HEK293 (cell line): ENCODE data around the gene S100A10.

Experiments used
- HOXD13 ChIP-seq: sonication (generic); formaldehyde crosslinking; IDR thresholded peaks from 2 replicates; pipeline ENCODE4 v1.8.0; 2022; ENCODE audit warnings: missing genetic modification reagents, borderline replicate concordance
- IKZF3 ChIP-seq: fragments of 450-650 bp; IDR thresholded peaks from 2 replicates; pipeline ENCODE4 v1.5.0; 2018; ENCODE audit warnings: missing biosample characterization, mild to moderate bottlenecking, missing genetic modification characterization, moderate library complexity
- PRDM1 ChIP-seq: fragments of 450-650 bp; formaldehyde crosslinking; IDR thresholded peaks from 2 replicates; pipeline ENCODE4; 2016; ENCODE audit warnings: missing biosample characterization, missing genetic modification characterization
- SALL2 ChIP-seq: fragments of 450-650 bp; formaldehyde crosslinking; IDR thresholded peaks from 2 replicates; pipeline ENCODE4 v1.5.0; 2017; ENCODE audit warnings: missing biosample characterization, mild to moderate bottlenecking, missing genetic modification characterization, borderline replicate concordance
- SETDB1 ChIP-seq: IDR thresholded peaks from one replicate; pipeline ENCODE4 v1.6.1; 2017; ENCODE audit warnings: mild to moderate bottlenecking, low read length, moderate library complexity, mixed read lengths; ENCODE audit not compliant: insufficient read length
- TRIM28 ChIP-seq: IDR thresholded peaks from 2 replicates; pipeline ENCODE4 v1.6.1; 2011; ENCODE audit warnings: low read length, control low read depth, borderline replicate concordance
- YY1 ChIP-seq: fragments of 450-650 bp; formaldehyde crosslinking; IDR thresholded peaks from 2 replicates; pipeline ENCODE4 v1.5.1; 2018; ENCODE audit warnings: missing biosample characterization, missing genetic modification characterization
- ZBTB17 ChIP-seq: fragments of 450-650 bp; formaldehyde crosslinking; IDR thresholded peaks from 2 replicates; pipeline ENCODE4 v1.5.1; 2016; ENCODE audit warnings: missing biosample characterization, missing genetic modification characterization
- ZIC2 ChIP-seq: fragments of 450-650 bp; formaldehyde crosslinking; IDR thresholded peaks from 2 replicates; pipeline ENCODE4 v1.5.1; 2016; ENCODE audit warnings: missing biosample characterization, missing genetic modification characterization
- ZNF112 ChIP-seq: fragments of 450-650 bp; formaldehyde crosslinking; IDR thresholded peaks from 2 replicates; pipeline ENCODE4 v1.5.0; 2017; ENCODE audit warnings: missing biosample characterization, missing genetic modification characterization
- ZNF354C ChIP-seq: fragments of 450-650 bp; formaldehyde crosslinking; IDR thresholded peaks from 2 replicates; pipeline ENCODE4 v1.5.1; 2016; ENCODE audit warnings: missing biosample characterization, missing genetic modification characterization, low read depth, borderline replicate concordance
- ZNF37A ChIP-seq: fragments of 450-650 bp; IDR thresholded peaks from 2 replicates; pipeline ENCODE4 v1.5.1; 2018; ENCODE audit warnings: missing biosample characterization, missing genetic modification characterization
- ZNF529 ChIP-seq: fragments of 450-650 bp; formaldehyde crosslinking; IDR thresholded peaks from 2 replicates; pipeline ENCODE4 v1.5.1; 2017; ENCODE audit warnings: missing genetic modification characterization, missing biosample characterization; ENCODE audit not compliant: insufficient replicate concordance
- ZNF548 ChIP-seq: fragments of 450-650 bp; formaldehyde crosslinking; IDR thresholded peaks from 2 replicates; pipeline ENCODE4 v1.5.1; 2016; ENCODE audit warnings: missing biosample characterization, missing genetic modification characterization
- ZNF549 ChIP-seq: fragments of 450-650 bp; IDR thresholded peaks from 2 replicates; pipeline ENCODE4 v1.5.1; 2018; ENCODE audit warnings: missing biosample characterization, missing genetic modification characterization, mild to moderate bottlenecking, inconsistent platforms, moderate library complexity
- ZNF621 ChIP-seq: fragments of 450-650 bp; formaldehyde crosslinking; IDR thresholded peaks from 2 replicates; pipeline ENCODE4 v1.5.1; 2017; ENCODE audit warnings: missing biosample characterization, missing genetic modification characterization
- ZNF626 ChIP-seq: fragments of 450-650 bp; sonication (Bioruptor Pico); formaldehyde crosslinking; IDR thresholded peaks from 2 replicates; pipeline ENCODE4 v1.5.1; 2018; ENCODE audit warnings: missing biosample characterization, missing genetic modification characterization, inconsistent platforms
- ZNF629 ChIP-seq: fragments of 450-650 bp; formaldehyde crosslinking; IDR thresholded peaks from 2 replicates; pipeline ENCODE4 v1.5.1; 2017; ENCODE audit warnings: missing biosample characterization, missing genetic modification characterization
- ZNF654 ChIP-seq: fragments of 450-650 bp; formaldehyde crosslinking; IDR thresholded peaks from 2 replicates; pipeline ENCODE4 v1.5.1; 2016; ENCODE audit warnings: low read depth, missing biosample characterization, missing genetic modification characterization
- ZNF670 ChIP-seq: fragments of 450-650 bp; formaldehyde crosslinking; IDR thresholded peaks from 2 replicates; pipeline ENCODE4 v1.5.1; 2016; ENCODE audit warnings: missing biosample characterization, missing genetic modification characterization, low read depth
- ZNF792 ChIP-seq: fragments of 450-650 bp; formaldehyde crosslinking; IDR thresholded peaks from 2 replicates; pipeline ENCODE4 v1.5.1; 2016; ENCODE audit warnings: missing biosample characterization, missing genetic modification characterization
- ZXDB ChIP-seq: fragments of 450-650 bp; formaldehyde crosslinking; IDR thresholded peaks from 2 replicates; pipeline ENCODE4 v1.5.1; 2016; ENCODE audit warnings: missing biosample characterization, missing genetic modification characterization
- TF ChIP-seq, protein P1 (sequence below): fragments of 450-650 bp; formaldehyde crosslinking; IDR thresholded peaks from 2 replicates; pipeline ENCODE4 v1.5.1; 2016; ENCODE audit warnings: missing biosample characterization, missing genetic modification characterization, low read depth
- TF ChIP-seq, protein P2 (sequence below): fragments of 450-650 bp; IDR thresholded peaks from 2 replicates; pipeline ENCODE4 v1.5.1; 2018; ENCODE audit warnings: missing biosample characterization, missing genetic modification characterization
- TF ChIP-seq, protein P3 (sequence below): fragments of 450-650 bp; formaldehyde crosslinking; IDR thresholded peaks from 2 replicates; pipeline ENCODE4 v1.5.1; 2016; ENCODE audit warnings: missing biosample characterization, missing genetic modification characterization
- TF ChIP-seq, protein P4 (sequence below): fragments of 450-650 bp; formaldehyde crosslinking; IDR thresholded peaks from 2 replicates; pipeline ENCODE4 v1.5.0; 2017; ENCODE audit warnings: missing biosample characterization, missing genetic modification characterization, borderline replicate concordance
- TF ChIP-seq, protein P5 (sequence below): fragments of 450-650 bp; formaldehyde crosslinking; IDR thresholded peaks from 2 replicates; pipeline ENCODE4 v1.5.1; 2016; ENCODE audit warnings: missing biosample characterization, missing genetic modification characterization

The S100A10 gene

DNA sequence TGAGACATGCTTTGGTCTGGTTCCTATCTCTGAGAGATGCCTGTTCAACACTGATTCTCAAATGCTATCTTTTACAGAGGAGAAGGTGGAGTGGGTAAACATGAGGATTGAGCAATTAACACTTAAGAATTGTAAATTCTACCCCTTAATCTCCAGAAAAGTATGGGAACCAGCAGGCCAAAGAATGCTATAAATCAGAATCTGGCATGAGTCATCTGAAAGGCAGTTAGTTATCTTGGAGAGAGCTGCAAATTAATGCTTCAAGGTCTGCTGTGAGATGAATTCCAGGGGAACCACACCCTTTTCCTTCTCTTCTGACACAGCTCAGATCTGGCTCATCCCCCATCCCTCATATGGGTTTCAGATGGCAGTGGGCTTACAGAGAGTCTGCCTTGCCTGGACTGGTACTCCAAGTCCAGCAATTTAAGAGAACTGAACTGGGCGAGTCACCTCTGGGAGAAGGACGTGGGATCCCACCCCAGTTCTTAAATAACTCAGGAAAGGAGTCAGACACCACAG lies 5.2 kb downstream of the S100A10 start (continued):
- TF ChIP-seq, protein P1, sequence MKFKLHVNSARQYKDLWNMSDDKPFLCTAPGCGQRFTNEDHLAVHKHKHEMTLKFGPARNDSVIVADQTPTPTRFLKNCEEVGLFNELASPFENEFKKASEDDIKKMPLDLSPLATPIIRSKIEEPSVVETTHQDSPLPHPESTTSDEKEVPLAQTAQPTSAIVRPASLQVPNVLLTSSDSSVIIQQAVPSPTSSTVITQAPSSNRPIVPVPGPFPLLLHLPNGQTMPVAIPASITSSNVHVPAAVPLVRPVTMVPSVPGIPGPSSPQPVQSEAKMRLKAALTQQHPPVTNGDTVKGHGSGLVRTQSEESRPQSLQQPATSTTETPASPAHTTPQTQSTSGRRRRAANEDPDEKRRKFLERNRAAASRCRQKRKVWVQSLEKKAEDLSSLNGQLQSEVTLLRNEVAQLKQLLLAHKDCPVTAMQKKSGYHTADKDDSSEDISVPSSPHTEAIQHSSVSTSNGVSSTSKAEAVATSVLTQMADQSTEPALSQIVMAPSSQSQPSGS (tag by site-specific recombination) = no peak
- no peak for TF ChIP-seq ZNF529 (tag by site-specific recombination)
- no peak for TF ChIP-seq ZNF792 (tag by site-specific recombination)
- no peak for TF ChIP-seq YY1
- TF ChIP-seq, protein P2, sequence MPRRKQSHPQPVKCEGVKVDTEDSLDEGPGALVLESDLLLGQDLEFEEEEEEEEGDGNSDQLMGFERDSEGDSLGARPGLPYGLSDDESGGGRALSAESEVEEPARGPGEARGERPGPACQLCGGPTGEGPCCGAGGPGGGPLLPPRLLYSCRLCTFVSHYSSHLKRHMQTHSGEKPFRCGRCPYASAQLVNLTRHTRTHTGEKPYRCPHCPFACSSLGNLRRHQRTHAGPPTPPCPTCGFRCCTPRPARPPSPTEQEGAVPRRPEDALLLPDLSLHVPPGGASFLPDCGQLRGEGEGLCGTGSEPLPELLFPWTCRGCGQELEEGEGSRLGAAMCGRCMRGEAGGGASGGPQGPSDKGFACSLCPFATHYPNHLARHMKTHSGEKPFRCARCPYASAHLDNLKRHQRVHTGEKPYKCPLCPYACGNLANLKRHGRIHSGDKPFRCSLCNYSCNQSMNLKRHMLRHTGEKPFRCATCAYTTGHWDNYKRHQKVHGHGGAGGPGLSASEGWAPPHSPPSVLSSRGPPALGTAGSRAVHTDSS (tag by site-specific recombination) = no peak
- no peak for TF ChIP-seq ZNF548 (tag by site-specific recombination)
- no peak for TF ChIP-seq ZNF37A (tag by site-specific recombination)
- TF ChIP-seq ZNF626 (tag by site-specific recombination) = no peak
- no peak for TF ChIP-seq ZNF354C (tag by site-specific recombination)
- TF ChIP-seq, protein P3, sequence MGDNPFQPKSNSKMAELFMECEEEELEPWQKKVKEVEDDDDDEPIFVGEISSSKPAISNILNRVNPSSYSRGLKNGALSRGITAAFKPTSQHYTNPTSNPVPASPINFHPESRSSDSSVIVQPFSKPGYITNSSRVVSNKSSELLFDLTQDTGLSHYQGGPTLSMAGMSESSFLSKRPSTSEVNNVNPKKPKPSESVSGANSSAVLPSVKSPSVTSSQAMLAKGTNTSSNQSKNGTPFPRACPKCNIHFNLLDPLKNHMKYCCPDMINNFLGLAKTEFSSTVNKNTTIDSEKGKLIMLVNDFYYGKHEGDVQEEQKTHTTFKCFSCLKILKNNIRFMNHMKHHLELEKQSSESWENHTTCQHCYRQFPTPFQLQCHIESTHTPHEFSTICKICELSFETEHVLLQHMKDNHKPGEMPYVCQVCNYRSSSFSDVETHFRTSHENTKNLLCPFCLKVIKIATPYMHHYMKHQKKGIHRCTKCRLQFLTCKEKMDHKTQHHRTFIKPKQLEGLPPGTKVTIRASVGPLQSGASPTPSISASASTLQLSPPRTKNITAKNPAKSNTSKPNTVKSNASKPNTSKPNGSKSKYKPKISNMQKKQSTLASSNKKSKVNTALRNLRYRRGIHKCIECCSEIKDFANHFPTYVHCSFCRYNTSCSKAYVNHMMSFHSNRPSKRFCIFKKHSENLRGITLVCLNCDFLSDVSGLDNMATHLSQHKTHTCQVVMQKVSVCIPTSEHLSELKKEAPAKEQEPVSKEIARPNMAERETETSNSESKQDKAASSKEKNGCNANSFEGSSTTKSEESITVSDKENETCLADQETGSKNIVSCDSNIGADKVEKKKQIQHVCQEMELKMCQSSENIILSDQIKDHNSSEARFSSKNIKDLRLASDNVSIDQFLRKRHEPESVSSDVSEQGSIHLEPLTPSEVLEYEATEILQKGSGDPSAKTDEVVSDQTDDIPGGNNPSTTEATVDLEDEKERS (tag by site-specific recombination) = 0 out of 2 replicates have a peak, but pooled peaks have one; percentile 11
- no peak for TF ChIP-seq ZNF654
- TF ChIP-seq ZNF112 (tag by site-specific recombination) = no peak
- no peak for TF ChIP-seq ZNF621 (tag by site-specific recombination)
- peak; percentile 93 for TF ChIP-seq PRDM1 (tag by site-specific recombination)
- peak; percentile 58; the same call in 1 of the 2 replicates for TF ChIP-seq TRIM28
- TF ChIP-seq HOXD13 = peak; percentile 76; the same call in 1 of the 2 replicates
- TF ChIP-seq ZXDB = peak; percentile 97
- peak; percentile 85 for TF ChIP-seq IKZF3
- no peak for TF ChIP-seq SETDB1
- TF ChIP-seq ZNF629 = peak; percentile 93
- TF ChIP-seq, protein P4, sequence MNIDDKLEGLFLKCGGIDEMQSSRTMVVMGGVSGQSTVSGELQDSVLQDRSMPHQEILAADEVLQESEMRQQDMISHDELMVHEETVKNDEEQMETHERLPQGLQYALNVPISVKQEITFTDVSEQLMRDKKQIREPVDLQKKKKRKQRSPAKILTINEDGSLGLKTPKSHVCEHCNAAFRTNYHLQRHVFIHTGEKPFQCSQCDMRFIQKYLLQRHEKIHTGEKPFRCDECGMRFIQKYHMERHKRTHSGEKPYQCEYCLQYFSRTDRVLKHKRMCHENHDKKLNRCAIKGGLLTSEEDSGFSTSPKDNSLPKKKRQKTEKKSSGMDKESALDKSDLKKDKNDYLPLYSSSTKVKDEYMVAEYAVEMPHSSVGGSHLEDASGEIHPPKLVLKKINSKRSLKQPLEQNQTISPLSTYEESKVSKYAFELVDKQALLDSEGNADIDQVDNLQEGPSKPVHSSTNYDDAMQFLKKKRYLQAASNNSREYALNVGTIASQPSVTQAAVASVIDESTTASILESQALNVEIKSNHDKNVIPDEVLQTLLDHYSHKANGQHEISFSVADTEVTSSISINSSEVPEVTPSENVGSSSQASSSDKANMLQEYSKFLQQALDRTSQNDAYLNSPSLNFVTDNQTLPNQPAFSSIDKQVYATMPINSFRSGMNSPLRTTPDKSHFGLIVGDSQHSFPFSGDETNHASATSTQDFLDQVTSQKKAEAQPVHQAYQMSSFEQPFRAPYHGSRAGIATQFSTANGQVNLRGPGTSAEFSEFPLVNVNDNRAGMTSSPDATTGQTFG = no peak
- peak; percentile 73 for TF ChIP-seq ZBTB17
- TF ChIP-seq, protein P5, sequence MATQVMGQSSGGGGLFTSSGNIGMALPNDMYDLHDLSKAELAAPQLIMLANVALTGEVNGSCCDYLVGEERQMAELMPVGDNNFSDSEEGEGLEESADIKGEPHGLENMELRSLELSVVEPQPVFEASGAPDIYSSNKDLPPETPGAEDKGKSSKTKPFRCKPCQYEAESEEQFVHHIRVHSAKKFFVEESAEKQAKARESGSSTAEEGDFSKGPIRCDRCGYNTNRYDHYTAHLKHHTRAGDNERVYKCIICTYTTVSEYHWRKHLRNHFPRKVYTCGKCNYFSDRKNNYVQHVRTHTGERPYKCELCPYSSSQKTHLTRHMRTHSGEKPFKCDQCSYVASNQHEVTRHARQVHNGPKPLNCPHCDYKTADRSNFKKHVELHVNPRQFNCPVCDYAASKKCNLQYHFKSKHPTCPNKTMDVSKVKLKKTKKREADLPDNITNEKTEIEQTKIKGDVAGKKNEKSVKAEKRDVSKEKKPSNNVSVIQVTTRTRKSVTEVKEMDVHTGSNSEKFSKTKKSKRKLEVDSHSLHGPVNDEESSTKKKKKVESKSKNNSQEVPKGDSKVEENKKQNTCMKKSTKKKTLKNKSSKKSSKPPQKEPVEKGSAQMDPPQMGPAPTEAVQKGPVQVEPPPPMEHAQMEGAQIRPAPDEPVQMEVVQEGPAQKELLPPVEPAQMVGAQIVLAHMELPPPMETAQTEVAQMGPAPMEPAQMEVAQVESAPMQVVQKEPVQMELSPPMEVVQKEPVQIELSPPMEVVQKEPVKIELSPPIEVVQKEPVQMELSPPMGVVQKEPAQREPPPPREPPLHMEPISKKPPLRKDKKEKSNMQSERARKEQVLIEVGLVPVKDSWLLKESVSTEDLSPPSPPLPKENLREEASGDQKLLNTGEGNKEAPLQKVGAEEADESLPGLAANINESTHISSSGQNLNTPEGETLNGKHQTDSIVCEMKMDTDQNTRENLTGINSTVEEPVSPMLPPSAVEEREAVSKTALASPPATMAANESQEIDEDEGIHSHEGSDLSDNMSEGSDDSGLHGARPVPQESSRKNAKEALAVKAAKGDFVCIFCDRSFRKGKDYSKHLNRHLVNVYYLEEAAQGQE (tag by site-specific recombination) = no peak
- no peak for TF ChIP-seq ZIC2 (tag by site-specific recombination)
- no peak for TF ChIP-seq ZNF549
- no peak for TF ChIP-seq ZNF670 (tag by site-specific recombination)
- no peak for TF ChIP-seq SALL2 (tag by site-specific recombination)
